ENCODE data around the gene RRP1B.
"Not testable (repeated sequence)": the region's sequence is repeated elsewhere in the genome, so short reads cannot be mapped to it uniquely, and the experiment has no call there.

DNA sequence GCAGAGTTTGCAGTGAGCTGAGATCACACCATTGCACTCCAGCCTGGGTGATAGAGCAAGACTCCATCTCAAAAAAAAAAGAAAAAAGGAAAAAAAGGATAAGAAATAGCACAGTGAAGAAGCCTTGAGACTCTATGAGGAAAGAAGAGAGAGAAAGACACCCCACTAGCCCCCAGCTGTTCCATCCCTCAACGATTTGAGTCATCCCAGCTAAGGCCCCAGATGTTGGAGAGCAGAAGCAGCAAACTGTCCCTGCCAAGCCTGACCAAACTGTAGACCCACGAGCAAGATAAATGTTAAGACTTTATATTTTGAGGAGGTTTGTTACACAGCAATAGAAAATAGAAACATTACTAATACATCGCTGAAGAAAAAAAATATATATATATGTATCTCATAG lies 42.5 kb upstream of the RRP1B start:
- TF ChIP-seq, protein P1, sequence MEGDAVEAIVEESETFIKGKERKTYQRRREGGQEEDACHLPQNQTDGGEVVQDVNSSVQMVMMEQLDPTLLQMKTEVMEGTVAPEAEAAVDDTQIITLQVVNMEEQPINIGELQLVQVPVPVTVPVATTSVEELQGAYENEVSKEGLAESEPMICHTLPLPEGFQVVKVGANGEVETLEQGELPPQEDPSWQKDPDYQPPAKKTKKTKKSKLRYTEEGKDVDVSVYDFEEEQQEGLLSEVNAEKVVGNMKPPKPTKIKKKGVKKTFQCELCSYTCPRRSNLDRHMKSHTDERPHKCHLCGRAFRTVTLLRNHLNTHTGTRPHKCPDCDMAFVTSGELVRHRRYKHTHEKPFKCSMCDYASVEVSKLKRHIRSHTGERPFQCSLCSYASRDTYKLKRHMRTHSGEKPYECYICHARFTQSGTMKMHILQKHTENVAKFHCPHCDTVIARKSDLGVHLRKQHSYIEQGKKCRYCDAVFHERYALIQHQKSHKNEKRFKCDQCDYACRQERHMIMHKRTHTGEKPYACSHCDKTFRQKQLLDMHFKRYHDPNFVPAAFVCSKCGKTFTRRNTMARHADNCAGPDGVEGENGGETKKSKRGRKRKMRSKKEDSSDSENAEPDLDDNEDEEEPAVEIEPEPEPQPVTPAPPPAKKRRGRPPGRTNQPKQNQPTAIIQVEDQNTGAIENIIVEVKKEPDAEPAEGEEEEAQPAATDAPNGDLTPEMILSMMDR (IDR thresholded peaks at IDR 0.05), result not testable (repeated sequence)
- TF ChIP-seq, protein P2, sequence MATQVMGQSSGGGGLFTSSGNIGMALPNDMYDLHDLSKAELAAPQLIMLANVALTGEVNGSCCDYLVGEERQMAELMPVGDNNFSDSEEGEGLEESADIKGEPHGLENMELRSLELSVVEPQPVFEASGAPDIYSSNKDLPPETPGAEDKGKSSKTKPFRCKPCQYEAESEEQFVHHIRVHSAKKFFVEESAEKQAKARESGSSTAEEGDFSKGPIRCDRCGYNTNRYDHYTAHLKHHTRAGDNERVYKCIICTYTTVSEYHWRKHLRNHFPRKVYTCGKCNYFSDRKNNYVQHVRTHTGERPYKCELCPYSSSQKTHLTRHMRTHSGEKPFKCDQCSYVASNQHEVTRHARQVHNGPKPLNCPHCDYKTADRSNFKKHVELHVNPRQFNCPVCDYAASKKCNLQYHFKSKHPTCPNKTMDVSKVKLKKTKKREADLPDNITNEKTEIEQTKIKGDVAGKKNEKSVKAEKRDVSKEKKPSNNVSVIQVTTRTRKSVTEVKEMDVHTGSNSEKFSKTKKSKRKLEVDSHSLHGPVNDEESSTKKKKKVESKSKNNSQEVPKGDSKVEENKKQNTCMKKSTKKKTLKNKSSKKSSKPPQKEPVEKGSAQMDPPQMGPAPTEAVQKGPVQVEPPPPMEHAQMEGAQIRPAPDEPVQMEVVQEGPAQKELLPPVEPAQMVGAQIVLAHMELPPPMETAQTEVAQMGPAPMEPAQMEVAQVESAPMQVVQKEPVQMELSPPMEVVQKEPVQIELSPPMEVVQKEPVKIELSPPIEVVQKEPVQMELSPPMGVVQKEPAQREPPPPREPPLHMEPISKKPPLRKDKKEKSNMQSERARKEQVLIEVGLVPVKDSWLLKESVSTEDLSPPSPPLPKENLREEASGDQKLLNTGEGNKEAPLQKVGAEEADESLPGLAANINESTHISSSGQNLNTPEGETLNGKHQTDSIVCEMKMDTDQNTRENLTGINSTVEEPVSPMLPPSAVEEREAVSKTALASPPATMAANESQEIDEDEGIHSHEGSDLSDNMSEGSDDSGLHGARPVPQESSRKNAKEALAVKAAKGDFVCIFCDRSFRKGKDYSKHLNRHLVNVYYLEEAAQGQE (IDR thresholded peaks at IDR 0.05; ENCODE audit: insufficient read depth in 1 of 2, low read depth in 2 of 2, low read length in 1 of 2), result not testable (repeated sequence)
- TF ChIP-seq TCF7L2 (IDR thresholded peaks at IDR 0.05; ENCODE audit: low read depth, low read length), result not testable (repeated sequence)

All from Panc1 (cell line).